IMR-90 (cell line): ENCODE data around the gene GPR33.

Experiments
- CEBPB ChIP-seq: IDR thresholded peaks from 2 replicates; pipeline ENCODE4 v1.6.1; 2012; ENCODE audit warnings: low read depth, low read length, improper control_type of control experiment
- CHD1 ChIP-seq: IDR thresholded peaks from 2 replicates; pipeline ENCODE4 v1.6.1; 2012; ENCODE audit warnings: low read depth, low read length, improper control_type of control experiment
- FOS ChIP-seq: fragments of 150-350 bp; IDR thresholded peaks from 2 replicates; pipeline ENCODE4 v1.6.1; 2016; ENCODE audit warnings: low read depth, low read length
- MAFK ChIP-seq: IDR thresholded peaks from 2 replicates; pipeline ENCODE4 v1.6.1; 2012; ENCODE audit warnings: low read depth, low read length, improper control_type of control experiment
- POLR2A ChIP-seq: IDR thresholded peaks from 2 replicates; pipeline ENCODE4 v1.6.1; 2012; ENCODE audit warnings: mild to moderate bottlenecking, low read depth, low read length
- RAD21 ChIP-seq: IDR thresholded peaks from 2 replicates; pipeline ENCODE4 v1.6.1; 2012; ENCODE audit warnings: low read length, improper control_type of control experiment
- RFX5 ChIP-seq: IDR thresholded peaks from 2 replicates; pipeline ENCODE4 v1.8.0; 2012; ENCODE audit warnings: low read depth, mild to moderate bottlenecking, low read length, moderate library complexity
- SMC3 ChIP-seq: fragments of 150-350 bp; IDR thresholded peaks from 2 replicates; pipeline ENCODE4 v1.6.1; 2016; ENCODE audit warnings: low read depth, mild to moderate bottlenecking, antibody characterized with exemption, low read length, moderate library complexity
- TF ChIP-seq, protein P1 (sequence below): conservative IDR thresholded peaks from 2 replicates; pipeline ENCODE4 v1.5.1; 2012; ENCODE audit warnings: mild to moderate bottlenecking, low read depth, low read length, improper control_type of control experiment
- TF ChIP-seq, protein P2 (sequence below): fragments of 150-350 bp; IDR thresholded peaks from 2 replicates; pipeline ENCODE4 v1.6.1; 2017; ENCODE audit warnings: mild to moderate bottlenecking, antibody characterized with exemption, low read length, low read depth
- TF ChIP-seq, protein P3 (sequence below): fragments of 150-350 bp; IDR thresholded peaks from 2 replicates; pipeline ENCODE4 v1.6.1; 2016; ENCODE audit warnings: low read depth, mild to moderate bottlenecking, low read length, moderate library complexity, borderline replicate concordance

DNA sequence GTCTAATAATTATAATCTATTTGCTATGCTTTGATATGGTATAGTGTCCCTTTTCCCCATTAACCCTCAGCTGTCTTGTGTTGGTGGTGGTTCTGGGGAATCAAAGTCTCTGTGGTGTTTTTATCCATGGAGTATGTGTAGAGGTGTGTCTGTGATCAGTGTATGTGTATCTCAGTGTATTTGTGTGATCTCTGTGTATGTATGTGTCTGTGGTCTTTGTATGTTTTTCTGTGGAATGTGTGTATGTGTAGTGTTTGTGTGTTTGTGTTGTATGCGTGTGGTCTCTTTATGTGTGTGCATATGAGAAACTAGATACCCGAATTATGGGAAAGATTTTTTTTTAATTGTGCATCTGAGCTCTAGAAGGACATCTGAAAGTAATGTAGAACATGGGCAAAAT lies 1.1 kb downstream of the GPR33 start:
- TF ChIP-seq, protein P1, sequence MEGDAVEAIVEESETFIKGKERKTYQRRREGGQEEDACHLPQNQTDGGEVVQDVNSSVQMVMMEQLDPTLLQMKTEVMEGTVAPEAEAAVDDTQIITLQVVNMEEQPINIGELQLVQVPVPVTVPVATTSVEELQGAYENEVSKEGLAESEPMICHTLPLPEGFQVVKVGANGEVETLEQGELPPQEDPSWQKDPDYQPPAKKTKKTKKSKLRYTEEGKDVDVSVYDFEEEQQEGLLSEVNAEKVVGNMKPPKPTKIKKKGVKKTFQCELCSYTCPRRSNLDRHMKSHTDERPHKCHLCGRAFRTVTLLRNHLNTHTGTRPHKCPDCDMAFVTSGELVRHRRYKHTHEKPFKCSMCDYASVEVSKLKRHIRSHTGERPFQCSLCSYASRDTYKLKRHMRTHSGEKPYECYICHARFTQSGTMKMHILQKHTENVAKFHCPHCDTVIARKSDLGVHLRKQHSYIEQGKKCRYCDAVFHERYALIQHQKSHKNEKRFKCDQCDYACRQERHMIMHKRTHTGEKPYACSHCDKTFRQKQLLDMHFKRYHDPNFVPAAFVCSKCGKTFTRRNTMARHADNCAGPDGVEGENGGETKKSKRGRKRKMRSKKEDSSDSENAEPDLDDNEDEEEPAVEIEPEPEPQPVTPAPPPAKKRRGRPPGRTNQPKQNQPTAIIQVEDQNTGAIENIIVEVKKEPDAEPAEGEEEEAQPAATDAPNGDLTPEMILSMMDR = no peak
- TF ChIP-seq POLR2A = no peak
- TF ChIP-seq SMC3 = no peak
- TF ChIP-seq CEBPB = no peak
- TF ChIP-seq FOS = no peak
- TF ChIP-seq RAD21 = no peak
- TF ChIP-seq, protein P2, sequence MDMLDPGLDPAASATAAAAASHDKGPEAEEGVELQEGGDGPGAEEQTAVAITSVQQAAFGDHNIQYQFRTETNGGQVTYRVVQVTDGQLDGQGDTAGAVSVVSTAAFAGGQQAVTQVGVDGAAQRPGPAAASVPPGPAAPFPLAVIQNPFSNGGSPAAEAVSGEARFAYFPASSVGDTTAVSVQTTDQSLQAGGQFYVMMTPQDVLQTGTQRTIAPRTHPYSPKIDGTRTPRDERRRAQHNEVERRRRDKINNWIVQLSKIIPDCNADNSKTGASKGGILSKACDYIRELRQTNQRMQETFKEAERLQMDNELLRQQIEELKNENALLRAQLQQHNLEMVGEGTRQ = no peak
- TF ChIP-seq, protein P3, sequence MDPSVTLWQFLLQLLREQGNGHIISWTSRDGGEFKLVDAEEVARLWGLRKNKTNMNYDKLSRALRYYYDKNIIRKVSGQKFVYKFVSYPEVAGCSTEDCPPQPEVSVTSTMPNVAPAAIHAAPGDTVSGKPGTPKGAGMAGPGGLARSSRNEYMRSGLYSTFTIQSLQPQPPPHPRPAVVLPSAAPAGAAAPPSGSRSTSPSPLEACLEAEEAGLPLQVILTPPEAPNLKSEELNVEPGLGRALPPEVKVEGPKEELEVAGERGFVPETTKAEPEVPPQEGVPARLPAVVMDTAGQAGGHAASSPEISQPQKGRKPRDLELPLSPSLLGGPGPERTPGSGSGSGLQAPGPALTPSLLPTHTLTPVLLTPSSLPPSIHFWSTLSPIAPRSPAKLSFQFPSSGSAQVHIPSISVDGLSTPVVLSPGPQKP = no peak
- no peak for TF ChIP-seq MAFK
- no peak for TF ChIP-seq RFX5
- no peak for TF ChIP-seq CHD1
